Loucy (cell line): ENCODE results near the gene SRSF8.

ENCODE experiments used
- EZH2phosphoT487 ChIP-seq: fragments of 200-600 bp; IDR thresholded peaks from 2 replicates; pipeline ENCODE4 v1.6.1; 2018; ENCODE audit warnings: antibody characterized with exemption, mild to moderate bottlenecking, moderate library complexity, borderline replicate concordance
- TF ChIP-seq, protein P1 (sequence below): fragments of 200-600 bp; sonication (generic); conservative IDR thresholded peaks from 2 replicates; pipeline ENCODE4 v1.5.1; 2014; ENCODE audit warnings: mild to moderate bottlenecking, antibody characterized with exemption, low read length

DNA sequence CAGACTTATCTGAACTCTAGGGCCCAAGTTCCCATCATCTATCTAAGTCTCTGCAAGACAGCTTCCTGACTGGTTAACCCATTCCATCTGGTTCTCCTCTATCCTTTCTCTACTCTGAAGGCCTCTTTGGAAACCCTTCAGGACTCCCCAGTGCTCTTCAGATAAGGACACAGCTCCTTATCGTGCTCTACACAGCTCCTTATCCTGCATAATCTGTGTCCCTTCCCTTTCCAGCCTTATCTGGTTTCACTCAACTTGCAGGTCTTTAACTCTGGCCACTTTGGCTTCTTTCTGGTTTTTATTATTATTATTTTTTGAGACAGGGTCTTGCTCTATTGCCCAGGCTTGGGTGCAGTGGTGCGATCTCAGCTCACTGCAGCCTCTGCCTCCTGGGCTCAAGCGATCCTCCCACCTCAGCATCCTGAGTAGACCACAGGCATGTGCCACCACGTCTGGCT, 33.5 kb downstream of the SRSF8 start:
- TF ChIP-seq, protein P1, sequence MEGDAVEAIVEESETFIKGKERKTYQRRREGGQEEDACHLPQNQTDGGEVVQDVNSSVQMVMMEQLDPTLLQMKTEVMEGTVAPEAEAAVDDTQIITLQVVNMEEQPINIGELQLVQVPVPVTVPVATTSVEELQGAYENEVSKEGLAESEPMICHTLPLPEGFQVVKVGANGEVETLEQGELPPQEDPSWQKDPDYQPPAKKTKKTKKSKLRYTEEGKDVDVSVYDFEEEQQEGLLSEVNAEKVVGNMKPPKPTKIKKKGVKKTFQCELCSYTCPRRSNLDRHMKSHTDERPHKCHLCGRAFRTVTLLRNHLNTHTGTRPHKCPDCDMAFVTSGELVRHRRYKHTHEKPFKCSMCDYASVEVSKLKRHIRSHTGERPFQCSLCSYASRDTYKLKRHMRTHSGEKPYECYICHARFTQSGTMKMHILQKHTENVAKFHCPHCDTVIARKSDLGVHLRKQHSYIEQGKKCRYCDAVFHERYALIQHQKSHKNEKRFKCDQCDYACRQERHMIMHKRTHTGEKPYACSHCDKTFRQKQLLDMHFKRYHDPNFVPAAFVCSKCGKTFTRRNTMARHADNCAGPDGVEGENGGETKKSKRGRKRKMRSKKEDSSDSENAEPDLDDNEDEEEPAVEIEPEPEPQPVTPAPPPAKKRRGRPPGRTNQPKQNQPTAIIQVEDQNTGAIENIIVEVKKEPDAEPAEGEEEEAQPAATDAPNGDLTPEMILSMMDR: no peak
- no peak for TF ChIP-seq EZH2phosphoT487
